Right lobe of liver (tissue), 6 donors: Measurements from ENCODE around the gene LY6G6D. TPM values are rescaled to one million over a fixed set of nuclear protein-coding genes. Genes with fewer than 3 reads are reported as not detected.

Source experiments
- ATAC-seq, 4 donors: fragments of 200-7000 bp; cut with Tn5 transposase; one replicate each; pipeline ENCODE4 v1.9.1; 2020; ENCODE audit warnings: mild to moderate bottlenecking in 4 of 4, moderate library complexity in 4 of 4
- DNase-seq, 3 donors: peaks; one replicate each; pipeline ENCODE4 v3.0.0-alpha.2; 2020
- H3K27ac ChIP-seq, 3 donors: fragments of 200-600 bp; one replicate each; pipeline ENCODE4 v1.8.0; 2022
- H3K27me3 ChIP-seq, 2 donors: fragments of 200-600 bp; one replicate each; pipeline ENCODE4 v1.8.0; 2022
- H3K36me3 ChIP-seq, 4 donors: fragments of 200-600 bp; sonication (generic) in 1 of 4; one replicate each; pipeline versions ENCODE4 v1.5.1 to v1.8.0; 2017 to 2022; ENCODE audit warnings: control low read depth in 1 of 4
- H3K4me1 ChIP-seq, 4 donors: fragments of 200-600 bp; sonication (generic) in 1 of 4; one replicate each; pipeline versions ENCODE4 v1.5.1 to v1.8.0; 2017 to 2022; ENCODE audit warnings: control low read depth in 1 of 4
- H3K4me3 ChIP-seq, 3 donors: fragments of 200-600 bp; one replicate each; pipeline ENCODE4 v1.8.0; 2022
- H3K9me3 ChIP-seq, 4 donors: fragments of 200-600 bp; sonication (generic) in 1 of 4; one replicate each; pipeline versions ENCODE4 v1.5.1 to v1.8.0; 2017 to 2022; ENCODE audit warnings: control low read depth in 1 of 4
- CTCF ChIP-seq, 4 donors: fragments of 200-600 bp in 3 of 4; fragments of 450-650 bp in 1 of 4; IDR thresholded peaks; one replicate each; pipeline versions ENCODE4 v1.5.1 to v1.8.0; 2016 to 2022; ENCODE audit warnings: antibody characterized with exemption in 4 of 4, mild to moderate bottlenecking in 2 of 4
- POLR2A ChIP-seq: fragments of 450-650 bp; IDR thresholded peaks from one replicate; pipeline ENCODE4 v1.6.1; 2017; ENCODE audit warnings: antibody characterized with exemption, mild to moderate bottlenecking
- WGBS: methylation state at CpG from one replicate; pipeline ENCODE4 v1.1.6; 2018; ENCODE audit warnings: low coverage, low lambda C conversion rate; ENCODE audit not compliant: insufficient coverage; ENCODE audit errors: missing lambda C conversion rate; 5-methylcytosine and 5-hydroxymethylcytosine counted together
- intact Hi-C, 2 donors: fragments of 100-400 bp; cut with DNase I; formaldehyde crosslinking; loops; one replicate each; pipeline versions ENCODE4 v1.11.2 to v1.14.1; 2022
- total RNA-seq, 6 experiments: library from RNA; depleted of rRNA in 2 of 6; stranded (reverse); fragments of >200 nt in 2 of 6; fragmentation: NEBNext Ultra II Directional in 3 of 6; extraction: Animal tissue kit (Norgen Biotek cat#: 25700) in 3 of 6; gene quantifications; one replicate each; pipeline versions ENCODE4 v1.1.0 to v1.2.4, GENCODE V29; 2016 to 2023
- donor health status: DM: no; HTN: yes; CAD: no.
- donor health status: DM: no; HTN: no; CAD: no.
- donor health status: DM: no; HTN: no; CAD: no.
- donor health status: DM: no; HTN: yes; CAD: no.
- donor health status: DM: no; HTN: yes; CAD: no.

LY6G6D gene
- total RNA-seq, 6 experiments from 2014 or later, result not detected

- Histone ChIP-seq H3K27ac (no peak overlapping the region), H3K36me3 (no peaks in the 10 kb centered on the region), H3K27me3 (no peaks in the 10 kb centered on the region), H3K4me3 (no peak overlapping the region), H3K4me1 (no peaks in the 10 kb centered on the region), H3K9me3 (no peaks in the 10 kb centered on the region)
- ATAC-seq (no peak), DNase-seq (no peak)
- TF ChIP-seq POLR2A (no peak), CTCF (IDR thresholded peaks at IDR 0.05) (no peak)
- 84% methylated on average over 5 of the region's 5 CpGs for WGBS
- intact Hi-C loops, result no loop called here
Measured at GRCh38 chr6:31720196-31720770, 5.1 kb downstream of the LY6G6D start.

- WGBS, result 54% methylated on average over 2 of the region's 4 CpGs
- Histone ChIP-seq H3K27me3 (no peaks in the 10 kb centered on the region), H3K27ac (no peak within 1 kb of the TSS), H3K9me3 (no peaks in the 10 kb centered on the region), H3K4me3 (no peak within 1 kb of the TSS), H3K4me1 (no peaks in the 10 kb centered on the region), H3K36me3 (peaks cover 0 to under 1% (median 0%) of the 10 kb centered on the region in 4 donors)
- ATAC-seq, result no peak
- TF ChIP-seq POLR2A (no peak), CTCF (IDR thresholded peaks at IDR 0.05) (no peak)
- intact Hi-C loops, result no loop called here
- DNase-seq, result no peak
Measured at GRCh38 chr6:31721351-31722020, 6.3 kb downstream of the LY6G6D start, which contains the start of gene LY6G6C. Gene LY6G6C (minus strand): TSS chr6:31721746. CDS start chr6:31721679, 67 bp downstream.

GRCh38 chr6:31722173-31722572, 7.0 kb downstream of the LY6G6D start:
- TF ChIP-seq CTCF (IDR thresholded peaks at IDR 0.05), result no peak
- TF ChIP-seq POLR2A, result no peak
- H3K4me1 ChIP-seq, result no peaks in the 10 kb centered on the region
- no peak for DNase-seq
- no peak overlapping the region for H3K4me3 ChIP-seq
- no peaks in the 10 kb centered on the region for H3K9me3 ChIP-seq
- no peak overlapping the region for H3K27ac ChIP-seq
- ATAC-seq, result no peak
- peaks cover 0 to 5% (median 0%) of the 10 kb centered on the region in 4 donors for H3K36me3 ChIP-seq
- no peaks in the 10 kb centered on the region for H3K27me3 ChIP-seq
- WGBS, result 100% methylated on average over 2 of the region's 3 CpGs
- intact Hi-C loops, result no loop called here

DNA sequence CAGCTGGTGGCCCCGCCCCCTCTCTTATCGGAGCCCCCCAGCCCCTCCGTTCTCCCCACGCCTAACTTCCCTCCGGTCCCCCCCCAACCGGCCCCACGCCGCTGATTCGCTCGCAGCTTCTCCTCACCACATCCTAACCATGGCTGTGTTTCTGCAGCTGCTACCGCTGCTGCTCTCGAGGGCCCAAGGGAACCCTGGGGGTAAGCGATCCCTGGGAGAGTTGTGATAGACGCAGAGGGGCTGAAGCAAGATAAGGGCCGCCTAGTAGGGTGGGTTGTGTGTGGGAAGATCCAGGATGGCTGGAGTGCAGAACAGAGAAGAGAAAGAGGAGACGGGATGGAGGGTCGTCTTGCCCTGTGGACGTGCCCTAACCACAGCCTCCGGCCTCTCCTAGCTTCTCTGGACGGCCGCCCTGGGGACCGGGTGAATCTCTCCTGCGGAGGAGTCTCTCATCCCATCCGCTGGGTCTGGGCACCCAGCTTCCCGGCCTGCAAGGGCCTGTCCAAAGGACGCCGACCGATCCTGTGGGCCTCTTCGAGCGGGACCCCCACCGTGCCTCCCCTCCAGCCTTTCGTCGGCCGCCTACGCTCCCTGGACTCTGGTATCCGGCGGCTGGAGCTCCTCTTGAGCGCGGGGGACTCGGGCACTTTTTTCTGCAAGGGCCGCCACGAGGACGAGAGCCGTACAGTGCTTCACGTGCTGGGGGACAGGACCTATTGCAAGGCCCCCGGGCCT, 8.3 kb downstream of the LY6G6D start, which contains the start of gene MPIG6B:
Gene MPIG6B (plus strand): TSS at position 129 of the 735 bp plus-strand sequence. CDS start 11 bp downstream, at position 140.
- DNase-seq (peak in 1 of 3 donors; percentile 47), ATAC-seq (no peak)
- TF ChIP-seq POLR2A, result no peak
- no peak for TF ChIP-seq CTCF (IDR thresholded peaks at IDR 0.05)
- H3K27ac ChIP-seq, result no peak within 1 kb of the TSS
- peaks cover 0 to 5% (median 0%) of the 10 kb centered on the region in 4 donors for H3K36me3 ChIP-seq
- 56% methylated on average over 15 of the region's 46 CpGs for WGBS
- intact Hi-C loops, result no loop called here
- H3K27me3 ChIP-seq, result no peaks in the 10 kb centered on the region
- H3K4me3 ChIP-seq, result no peak within 1 kb of the TSS
- H3K9me3 ChIP-seq, result no peaks in the 10 kb centered on the region
- H3K4me1 ChIP-seq, result peaks cover 0 to 4% (median 0%) of the 10 kb centered on the region in 4 donors
